NCI-H187 (cell line): Measurements from ENCODE around the gene SERPINA3.
"Not testable (repeated sequence)": the region's sequence is repeated elsewhere in the genome, so short reads cannot be mapped to it uniquely, and the experiment has no call there.

Experiments used
- DNase-seq, 2 experiments: peaks; one replicate each; lab custom pipeline; 2025; lab: John Stamatoyannopoulos, UW

Gene SERPINA3

GRCh38 chr14:94612174-94612573 lies at the start of gene SERPINA3:
SERPINA3 (plus strand) TSS chr14:94612391; CDS start chr14:94614442, 2,051 bp downstream.
- DNase-seq = no peak

- no peak for DNase-seq
Measured at GRCh38 chr14:94562941-94563883, 49.0 kb upstream of the SERPINA3 start.

GRCh38 chr14:94564381-94564780 lies 47.8 kb upstream of the SERPINA3 start:
- no peak for DNase-seq

GRCh38 chr14:94568186-94568585 lies 44.0 kb upstream of the SERPINA3 start:
- DNase-seq = no peak

- DNase-seq = no peak
Measured at GRCh38 chr14:94569381-94570001, 42.7 kb upstream of the SERPINA3 start.

- DNase-seq = no peak
Measured at GRCh38 chr14:94570002-94570400, 42.2 kb upstream of the SERPINA3 start.

GRCh38 chr14:94570440-94570839 lies 41.8 kb upstream of the SERPINA3 start:
- no peak for DNase-seq

- no peak for DNase-seq
Measured at GRCh38 chr14:94571395-94571794, 40.8 kb upstream of the SERPINA3 start.

- no peak for DNase-seq
Measured at GRCh38 chr14:94571950-94572349, 40.2 kb upstream of the SERPINA3 start.

- DNase-seq = no peak
Measured at GRCh38 chr14:94572637-94573303, 39.4 kb upstream of the SERPINA3 start.

- no peak for DNase-seq
Measured at GRCh38 chr14:94573475-94574277, 38.5 kb upstream of the SERPINA3 start.

- no peak for DNase-seq
Measured at GRCh38 chr14:94574336-94574735, 37.9 kb upstream of the SERPINA3 start.

- DNase-seq = no peak
Measured at GRCh38 chr14:94575730-94576585, 36.2 kb upstream of the SERPINA3 start.

- not testable (repeated sequence) for DNase-seq
Measured at GRCh38 chr14:94577472-94577871, 34.7 kb upstream of the SERPINA3 start.

GRCh38 chr14:94578712-94579111 lies 33.5 kb upstream of the SERPINA3 start:
- no peak for DNase-seq

- no peak for DNase-seq
Measured at GRCh38 chr14:94581127-94581999, 30.8 kb upstream of the SERPINA3 start, which contains the start of gene SERPINA5. SERPINA5 (plus strand) TSS chr14:94581426; CDS start chr14:94587363, 5,937 bp downstream.

- no peak for DNase-seq
Measured at GRCh38 chr14:94582199-94582750, 29.9 kb upstream of the SERPINA3 start.

GRCh38 chr14:94582851-94583250 lies 29.3 kb upstream of the SERPINA3 start:
- no peak for DNase-seq

- DNase-seq = no peak
Measured at GRCh38 chr14:94583557-94583956, 28.6 kb upstream of the SERPINA3 start.
